Astrocyte of the spinal cord (primary cell): ENCODE results near the gene TMEM178A.

Experiments used
- DNase-seq: peaks from one replicate; pipeline ENCODE4 v3.0.0; 2011; ENCODE audit warnings: low read depth, low spot score
- H3K4me3 ChIP-seq: 2 replicates; pipeline ENCODE4 v1.5.1; 2011; ENCODE audit warnings: low read depth, mild to moderate bottlenecking, low read length, moderate library complexity
- CTCF ChIP-seq: IDR thresholded peaks from 2 replicates; pipeline ENCODE4 v1.5.1; 2012; ENCODE audit warnings: low read depth, mild to moderate bottlenecking, low read length, inconsistent platforms
- in situ Hi-C: cut with HindIII; loops from 2 replicates; pipeline ENCODE4 v1.10.0; 2017; ENCODE audit warnings: low sequenced_read_pairs

The TMEM178A gene

GRCh38 chr2:39731546-39731945 is 65.8 kb downstream of the TMEM178A start:
- no peak overlapping the region for H3K4me3 ChIP-seq
- in situ Hi-C loops = no loop called here
- DNase-seq = no peak
- TF ChIP-seq CTCF = no peak

- no peak overlapping the region for H3K4me3 ChIP-seq
- DNase-seq = no peak
- in situ Hi-C loops = no loop called here
- TF ChIP-seq CTCF = no peak
These were observed 66.8 kb downstream of the TMEM178A start for GRCh38 chr2:39732482-39732881.

GRCh38 chr2:39733070-39733674 is 67.5 kb downstream of the TMEM178A start:
- no peak for TF ChIP-seq CTCF
- in situ Hi-C loops = no loop called here
- DNase-seq = no peak
- H3K4me3 ChIP-seq = no peak overlapping the region

- no peak overlapping the region for H3K4me3 ChIP-seq
- no peak for DNase-seq
- in situ Hi-C loops = no loop called here
- no peak for TF ChIP-seq CTCF
These were observed 68.7 kb downstream of the TMEM178A start for GRCh38 chr2:39734445-39734844.

GRCh38 chr2:39735648-39736047 is 69.9 kb downstream of the TMEM178A start:
- no peak overlapping the region for H3K4me3 ChIP-seq
- in situ Hi-C loops = no loop called here
- no peak for TF ChIP-seq CTCF
- DNase-seq = peak; percentile 21

GRCh38 chr2:39736640-39737039 is 70.9 kb downstream of the TMEM178A start:
- DNase-seq = peak; percentile 94
- H3K4me3 ChIP-seq = no peak overlapping the region
- TF ChIP-seq CTCF = no peak
- in situ Hi-C loops = no loop called here
